ENCODE results near the gene EEFSEC.

- TF ChIP-seq POLR2AphosphoS5 (IDR thresholded peaks at IDR 0.05) (no peak), POLR2A (IDR thresholded peaks at IDR 0.05; ENCODE audit: low read depth) (no peak), CTCF (IDR thresholded peaks at IDR 0.05) (no peak), EP300 (IDR thresholded peaks at IDR 0.05) (no peak)
These were observed 89.7 kb downstream of the EEFSEC start for GRCh38 chr3:128242818-128243601.
